ENCODE measurements around the gene ELAC1.
"Not testable (repeated sequence)": the region's sequence is repeated elsewhere in the genome, so short reads cannot be mapped to it uniquely, and the experiment has no call there.

Gene ELAC1

GRCh38 chr18:50938912-50939311 is 28.9 kb upstream of the ELAC1 start:
- no peaks in the 10 kb centered on the region for H3K27me3 ChIP-seq (ENCODE audit: insufficient read depth, poor library complexity, severe bottlenecking)
- H3K4me3 ChIP-seq (replicated peaks; ENCODE audit: insufficient read depth, low read length) = no peak overlapping the region
- H3K27ac ChIP-seq (replicated peaks) = no peak overlapping the region
- no peak for DNase-seq (ENCODE audit: low read depth in 1 of 2, low spot score in 1 of 2)
- TF ChIP-seq GABPA (IDR thresholded peaks at IDR 0.05; ENCODE audit: low read depth) (no peak), POLR2AphosphoS5 (IDR thresholded peaks at IDR 0.05; ENCODE audit: low read depth) (no peak), CTCF (IDR thresholded peaks at IDR 0.05; ENCODE audit: insufficient read depth, low read length) (no peak), REST (IDR thresholded peaks at IDR 0.05; ENCODE audit: insufficient replicate concordance, low read depth) (no peak), SPI1 (IDR thresholded peaks at IDR 0.05; ENCODE audit: borderline replicate concordance, low read depth) (no peak)

- Histone ChIP-seq H3K4me3 (replicated peaks; ENCODE audit: insufficient read depth, low read length) (no peak overlapping the region), H3K27ac (replicated peaks) (no peak overlapping the region), H3K27me3 (ENCODE audit: insufficient read depth, poor library complexity, severe bottlenecking) (no peaks in the 10 kb centered on the region)
- DNase-seq (ENCODE audit: low read depth in 1 of 2, low spot score in 1 of 2) = peak in 1 of 2 experiments; percentile 28
- TF ChIP-seq CTCF (IDR thresholded peaks at IDR 0.05; ENCODE audit: insufficient read depth, low read length) (no peak), SPI1 (IDR thresholded peaks at IDR 0.05; ENCODE audit: borderline replicate concordance, low read depth) (peak; percentile 83)
Observed at GRCh38 chr18:50944245-50944932, 23.5 kb upstream of the ELAC1 start.

GRCh38 chr18:50945918-50946317 is 21.9 kb upstream of the ELAC1 start:
- H3K27ac ChIP-seq (replicated peaks); H3K4me3 ChIP-seq (replicated peaks; ENCODE audit: insufficient read depth, low read length); DNase-seq (ENCODE audit: low read depth in 1 of 2, low spot score in 1 of 2); H3K27me3 ChIP-seq (ENCODE audit: insufficient read depth, poor library complexity, severe bottlenecking): not testable (repeated sequence)

GRCh38 chr18:50947899-50948298 is 19.9 kb upstream of the ELAC1 start:
- no peak overlapping the region for H3K4me3 ChIP-seq (replicated peaks; ENCODE audit: insufficient read depth, low read length)
- no peak for DNase-seq (ENCODE audit: low read depth in 1 of 2, low spot score in 1 of 2)
- TF ChIP-seq REST (IDR thresholded peaks at IDR 0.05; ENCODE audit: insufficient replicate concordance, low read depth) (no peak), GABPA (IDR thresholded peaks at IDR 0.05; ENCODE audit: low read depth) (no peak), SPI1 (IDR thresholded peaks at IDR 0.05; ENCODE audit: borderline replicate concordance, low read depth) (no peak), POLR2AphosphoS5 (IDR thresholded peaks at IDR 0.05; ENCODE audit: low read depth) (no peak), CTCF (IDR thresholded peaks at IDR 0.05; ENCODE audit: insufficient read depth, low read length) (no peak)
- H3K27ac ChIP-seq (replicated peaks) = no peak overlapping the region
- no peaks in the 10 kb centered on the region for H3K27me3 ChIP-seq (ENCODE audit: insufficient read depth, poor library complexity, severe bottlenecking)

Measured in HL-60 (cell line).